Measurements from ENCODE around the gene EXOC4.

EXOC4 gene

GRCh38 chr7:133489906-133490305 lies 237.0 kb downstream of the EXOC4 start:
- H3K9ac ChIP-seq (ENCODE audit: low read length): no peak overlapping the region
- TF ChIP-seq EZH2 (IDR thresholded peaks at IDR 0.05; ENCODE audit: borderline replicate concordance, low read length) (no peak), CTCF (IDR thresholded peaks at IDR 0.05; ENCODE audit: low read length) (no peak)
- no peaks in the 10 kb centered on the region; the same call in 1 of the 2 replicates for H3K36me3 ChIP-seq (ENCODE audit: insufficient read depth, low read length)
- H4K20me1 ChIP-seq (ENCODE audit: insufficient read depth, low read length): no peaks in the 10 kb centered on the region
- no peak overlapping the region for H3K4me3 ChIP-seq (ENCODE audit: low read depth, low read length, poor library complexity, severe bottlenecking)
- H3K4me2 ChIP-seq (ENCODE audit: low read length): no peak overlapping the region
- no peaks in the 10 kb centered on the region for H3K9me3 ChIP-seq (ENCODE audit: low read length)
- no peaks in the 10 kb centered on the region for H3K9me2 ChIP-seq (ENCODE audit: low read depth, low read length)
- no peaks in the 10 kb centered on the region for H3F3A ChIP-seq (ENCODE audit: insufficient read depth, low read length)
- no peak overlapping the region for H3K27ac ChIP-seq (ENCODE audit: low read depth, low read length, poor library complexity, severe bottlenecking)
- no peaks in the 10 kb centered on the region for H3K79me2 ChIP-seq (ENCODE audit: insufficient read depth, low read length)
- H2AFZ ChIP-seq (ENCODE audit: low read length): no peak overlapping the region
- no peaks in the 10 kb centered on the region for H3K4me1 ChIP-seq (ENCODE audit: insufficient read depth, low read length, severe bottlenecking)
- no peaks in the 10 kb centered on the region for H3K27me3 ChIP-seq (ENCODE audit: insufficient read depth, low read length)

- no peak for TF ChIP-seq CTCF (IDR thresholded peaks at IDR 0.05; ENCODE audit: low read length)
- no peak for TF ChIP-seq EZH2 (IDR thresholded peaks at IDR 0.05; ENCODE audit: borderline replicate concordance, low read length)
- Histone ChIP-seq H3K36me3 (ENCODE audit: insufficient read depth, low read length) (no peaks in the 10 kb centered on the region; the same call in 1 of the 2 replicates), H3K4me1 (ENCODE audit: insufficient read depth, low read length, severe bottlenecking) (no peaks in the 10 kb centered on the region)
These were observed 238.4 kb downstream of the EXOC4 start for GRCh38 chr7:133491201-133491691.

GRCh38 chr7:133491846-133492652 lies 239.2 kb downstream of the EXOC4 start:
- H3K27me3 ChIP-seq (ENCODE audit: insufficient read depth, low read length): no peaks in the 10 kb centered on the region
- no peaks in the 10 kb centered on the region for H3F3A ChIP-seq (ENCODE audit: insufficient read depth, low read length)
- H3K4me3 ChIP-seq (ENCODE audit: low read depth, low read length, poor library complexity, severe bottlenecking): no peak overlapping the region
- H2AFZ ChIP-seq (ENCODE audit: low read length): no peak overlapping the region
- no peak overlapping the region for H3K27ac ChIP-seq (ENCODE audit: low read depth, low read length, poor library complexity, severe bottlenecking)
- no peak overlapping the region for H3K9ac ChIP-seq (ENCODE audit: low read length)
- H4K20me1 ChIP-seq (ENCODE audit: insufficient read depth, low read length): no peaks in the 10 kb centered on the region
- TF ChIP-seq CTCF (IDR thresholded peaks at IDR 0.05; ENCODE audit: low read length) (no peak), EZH2 (IDR thresholded peaks at IDR 0.05; ENCODE audit: borderline replicate concordance, low read length) (no peak)
- H3K36me3 ChIP-seq (ENCODE audit: insufficient read depth, low read length): no peaks in the 10 kb centered on the region; the same call in 1 of the 2 replicates
- H3K9me3 ChIP-seq (ENCODE audit: low read length): no peaks in the 10 kb centered on the region
- no peaks in the 10 kb centered on the region for H3K9me2 ChIP-seq (ENCODE audit: low read depth, low read length)
- no peaks in the 10 kb centered on the region for H3K79me2 ChIP-seq (ENCODE audit: insufficient read depth, low read length)
- no peak overlapping the region for H3K4me2 ChIP-seq (ENCODE audit: low read length)
- no peaks in the 10 kb centered on the region for H3K4me1 ChIP-seq (ENCODE audit: insufficient read depth, low read length, severe bottlenecking)

More at GRCh38 chr7:133491201-133491691, 238.4 kb downstream of the EXOC4 start:
- H3K9me2 ChIP-seq (ENCODE audit: low read depth, low read length): no peaks in the 10 kb centered on the region
- no peaks in the 10 kb centered on the region for H3F3A ChIP-seq (ENCODE audit: insufficient read depth, low read length)
- no peaks in the 10 kb centered on the region for H4K20me1 ChIP-seq (ENCODE audit: insufficient read depth, low read length)
- no peaks in the 10 kb centered on the region for H3K9me3 ChIP-seq (ENCODE audit: low read length)
- no peak overlapping the region for H3K4me3 ChIP-seq (ENCODE audit: low read depth, low read length, poor library complexity, severe bottlenecking)
- H3K9ac ChIP-seq (ENCODE audit: low read length): no peak overlapping the region
- H3K27me3 ChIP-seq (ENCODE audit: insufficient read depth, low read length): no peaks in the 10 kb centered on the region
- no peak overlapping the region for H2AFZ ChIP-seq (ENCODE audit: low read length)
- H3K79me2 ChIP-seq (ENCODE audit: insufficient read depth, low read length): no peaks in the 10 kb centered on the region
- no peak overlapping the region for H3K27ac ChIP-seq (ENCODE audit: low read depth, low read length, poor library complexity, severe bottlenecking)
- H3K4me2 ChIP-seq (ENCODE audit: low read length): no peak overlapping the region

All from OCI-LY1 (cell line).